ENCODE measurements around the gene NBEA.

Gene NBEA

DNA sequence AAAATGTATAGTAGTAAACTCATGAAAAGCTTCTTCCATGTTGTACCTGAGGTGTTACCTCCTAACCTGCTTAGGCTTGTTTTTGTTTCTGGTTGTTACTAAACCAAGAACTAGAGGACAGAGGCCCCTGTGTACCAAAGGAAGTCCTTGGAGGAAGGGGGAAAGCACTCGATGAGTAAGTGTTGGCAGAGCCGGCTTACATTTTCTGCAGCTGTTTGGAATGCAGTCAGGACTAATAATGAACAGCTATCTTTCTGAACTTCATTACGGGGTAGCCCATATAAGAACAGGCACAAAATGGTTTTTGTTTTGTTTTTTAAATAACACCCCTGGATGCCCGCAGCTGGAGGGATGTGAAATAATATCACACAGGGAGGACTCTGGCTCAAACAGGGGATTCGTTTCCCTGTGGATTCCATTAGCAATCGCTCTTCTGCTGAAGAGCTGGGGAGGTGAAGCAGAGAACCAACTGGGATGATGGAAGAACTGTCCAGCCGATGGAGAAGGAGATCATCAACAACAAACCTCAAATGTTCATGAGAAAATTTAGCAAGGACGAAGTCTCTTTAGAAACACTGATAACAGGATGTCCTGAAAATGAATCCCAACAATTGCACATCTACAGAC is 748.6 kb downstream of the NBEA start:
- DNase-seq: no peak

DNA sequence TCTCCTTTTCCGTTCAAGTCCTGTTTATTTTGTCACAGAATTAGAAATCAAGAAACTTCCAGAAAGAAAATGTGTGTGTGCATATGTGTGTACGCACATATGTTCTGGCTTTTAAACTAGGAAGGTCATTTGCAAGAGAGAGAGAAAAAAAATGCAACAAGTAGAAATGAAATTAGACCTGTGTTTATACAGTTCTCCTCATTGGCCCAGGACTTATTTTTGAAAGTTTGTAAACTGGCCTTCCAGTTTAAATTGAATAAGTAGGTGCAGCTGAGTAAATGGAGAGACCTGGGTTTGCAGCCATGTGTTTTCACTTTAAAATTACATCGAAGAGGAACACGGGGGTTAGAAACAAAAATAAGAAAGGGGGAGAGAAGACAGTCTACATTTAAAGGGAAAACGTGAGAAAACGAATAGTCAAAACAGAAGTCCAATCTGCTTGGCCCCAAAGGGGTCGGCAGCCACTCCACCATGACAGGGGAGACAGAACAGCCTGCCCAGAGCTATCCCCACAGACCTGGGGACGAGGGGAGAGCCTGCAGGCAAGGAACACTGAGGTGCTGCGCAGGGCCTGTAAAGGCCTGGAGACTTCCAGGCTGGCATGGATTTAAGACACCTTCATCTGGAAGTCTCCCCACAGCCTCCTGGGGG is 751.2 kb downstream of the NBEA start:
- no peak for DNase-seq

DNA sequence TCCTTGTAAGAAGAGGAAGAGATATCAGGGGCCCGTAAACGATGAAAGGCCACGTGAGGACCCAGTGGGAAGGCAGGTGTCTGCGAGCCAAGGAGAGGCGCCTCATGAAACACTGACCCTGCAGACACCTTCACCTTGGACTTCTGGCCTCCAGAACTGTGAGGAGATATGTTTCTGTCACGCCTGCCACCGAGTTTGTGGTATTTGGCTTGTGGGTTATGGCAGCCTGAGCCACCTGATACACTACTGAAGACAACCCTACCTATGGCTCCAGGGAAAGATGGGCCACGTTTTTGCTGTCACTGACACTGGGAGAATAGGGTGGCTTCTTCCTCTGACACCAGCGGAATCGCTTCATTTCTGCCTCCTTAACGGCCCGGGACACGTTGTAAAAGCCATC is 752.0 kb downstream of the NBEA start:
- no peak for DNase-seq

DNA sequence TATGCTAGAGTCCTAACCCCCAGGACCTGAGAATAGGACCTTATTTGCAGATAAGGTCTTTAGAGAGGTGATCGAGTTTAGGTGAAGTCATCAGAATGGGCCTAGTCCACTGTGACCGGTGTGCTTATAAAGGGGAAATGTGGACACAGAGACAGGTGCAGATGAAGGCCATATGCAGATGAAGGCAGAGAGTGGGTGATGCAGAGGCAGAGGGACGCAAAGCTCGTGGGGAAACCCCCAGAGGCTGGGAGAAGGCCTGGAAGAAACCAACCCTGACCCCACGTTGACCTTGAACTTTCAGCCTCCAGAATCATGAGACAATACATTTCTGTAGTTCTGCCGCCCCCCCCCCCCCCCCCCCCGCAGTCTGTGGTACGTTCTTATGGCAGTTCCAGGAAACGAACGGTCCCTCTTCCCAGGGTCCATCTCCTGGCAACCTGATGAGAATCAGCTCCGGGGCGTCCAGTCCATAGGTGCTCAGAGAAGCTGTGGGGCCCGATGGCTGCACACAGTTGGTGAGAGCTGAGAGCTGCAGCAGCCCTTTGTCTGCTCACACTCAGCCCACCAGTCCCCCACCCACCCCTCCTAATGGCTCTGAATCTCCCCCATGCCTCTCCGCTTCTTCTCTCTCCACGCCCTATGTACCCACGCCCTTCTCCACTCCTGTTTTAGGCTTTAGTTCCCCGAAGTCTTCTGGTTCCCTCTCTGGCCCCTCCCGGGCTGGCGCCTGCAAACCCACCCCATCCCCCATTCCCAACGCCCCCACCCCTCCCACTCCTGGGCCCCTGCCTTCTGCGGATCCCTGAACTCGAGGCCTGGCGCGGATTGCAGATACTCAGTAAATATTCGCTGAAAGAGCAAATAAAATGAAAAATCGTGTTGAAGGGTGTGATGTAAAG is 752.7 kb downstream of the NBEA start:
- DNase-seq: no peak

DNA sequence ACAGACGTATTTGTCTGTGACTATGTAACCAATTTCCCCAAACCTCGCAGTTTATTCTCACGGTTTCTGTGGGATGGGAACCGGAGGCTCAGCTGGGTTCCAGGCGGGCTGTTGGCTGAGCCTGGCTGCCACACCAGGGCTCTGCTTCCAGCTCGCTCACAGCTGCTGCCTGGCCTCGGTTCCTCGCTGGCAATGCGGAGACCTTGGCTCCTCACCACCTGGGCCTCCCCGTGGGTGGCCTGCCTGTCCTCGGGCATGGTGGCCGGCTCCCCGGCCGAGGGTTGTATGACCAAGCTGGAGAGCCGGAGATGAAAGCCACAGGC is 753.3 kb downstream of the NBEA start:
- DNase-seq: no peak

DNA sequence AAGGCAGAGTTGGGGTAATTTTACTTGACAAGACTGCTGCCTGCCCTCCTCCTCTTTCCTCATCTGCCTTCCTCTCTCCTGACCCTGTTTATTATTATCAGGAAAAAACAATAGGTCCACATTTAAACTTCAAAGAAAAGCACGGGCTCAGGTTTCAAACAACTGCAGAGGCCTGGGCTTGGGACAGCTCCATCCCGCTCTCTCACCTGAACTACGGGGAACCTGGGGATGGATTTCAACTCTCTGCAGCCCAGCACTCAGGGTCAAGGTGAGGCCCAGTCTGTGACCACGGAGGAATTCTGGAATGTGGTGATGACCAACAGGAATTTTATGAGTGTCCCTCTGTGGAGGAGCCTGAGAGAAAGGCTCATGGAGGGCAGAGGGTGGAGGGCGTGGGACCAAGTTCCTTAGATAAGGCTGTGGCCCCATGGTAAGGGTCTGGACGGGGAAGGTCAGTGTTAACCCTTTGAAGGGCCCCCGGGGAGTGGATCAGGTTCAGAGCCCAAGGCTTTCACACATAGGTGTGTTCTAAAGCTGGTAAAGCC is 755.2 kb downstream of the NBEA start:
- DNase-seq: no peak

DNA sequence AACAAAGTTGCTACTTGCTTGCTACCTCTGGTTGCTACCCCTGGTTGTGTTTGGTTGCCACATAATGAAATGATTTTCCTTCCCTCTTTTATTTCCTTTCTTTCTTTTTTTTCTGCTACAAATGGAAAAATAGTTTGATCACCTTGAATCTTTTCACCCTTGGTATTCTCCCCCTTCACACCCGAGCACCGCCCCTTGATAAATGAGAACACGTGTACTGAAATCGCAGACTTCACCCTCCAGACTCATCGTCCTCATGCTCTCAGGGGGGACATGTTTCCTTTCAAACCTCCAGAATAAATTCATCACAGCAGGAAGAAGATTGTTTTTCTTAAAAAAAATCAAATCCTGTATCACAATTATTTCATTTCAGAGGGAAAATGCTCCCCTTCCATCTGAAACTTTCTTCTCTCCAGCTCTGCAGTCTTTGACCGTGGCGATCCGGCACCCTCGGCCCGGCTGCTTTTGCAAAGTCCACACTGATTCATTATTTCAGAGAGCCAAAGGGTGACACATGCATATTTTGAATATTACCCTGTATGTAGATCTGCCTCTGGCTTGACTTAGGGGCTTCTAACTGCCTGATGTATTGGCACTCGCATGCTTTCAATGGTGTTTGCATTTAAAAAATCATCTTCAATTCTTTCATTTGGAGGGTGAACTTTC is 757.0 kb downstream of the NBEA start:
- no peak for DNase-seq

DNA sequence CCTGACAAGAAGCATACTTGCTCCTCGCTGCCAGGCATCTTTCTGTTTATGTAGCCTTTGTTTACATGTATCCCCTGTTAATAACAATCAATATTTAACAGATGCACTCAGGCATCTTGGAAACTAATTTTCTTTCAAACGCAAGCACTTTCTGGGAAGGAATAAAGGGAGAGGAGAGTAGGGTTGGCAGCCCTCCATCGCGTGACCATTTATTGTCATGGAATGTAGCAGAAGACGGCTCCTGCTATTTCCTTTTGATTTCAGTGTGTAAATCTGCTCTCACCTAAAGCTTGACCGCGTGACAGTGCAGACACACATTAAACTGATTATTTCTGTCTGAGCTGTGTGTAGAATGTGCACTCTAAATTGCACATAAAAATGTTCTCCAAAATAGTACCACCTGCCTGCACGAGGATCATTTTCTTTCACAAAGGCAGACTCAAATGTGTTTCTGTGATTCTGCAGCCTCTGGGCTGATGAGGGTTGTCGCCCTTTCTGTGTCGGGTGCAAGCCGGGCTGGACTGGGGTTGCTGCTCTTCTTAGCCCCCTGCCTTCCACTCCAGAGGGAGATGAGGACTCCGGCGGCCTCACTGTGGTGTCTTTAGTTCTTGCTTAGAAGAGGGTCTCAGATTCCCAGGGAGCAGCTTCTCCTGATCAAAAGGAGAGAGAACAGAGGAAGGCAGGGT is 757.9 kb downstream of the NBEA start:
- DNase-seq: no peak

DNA sequence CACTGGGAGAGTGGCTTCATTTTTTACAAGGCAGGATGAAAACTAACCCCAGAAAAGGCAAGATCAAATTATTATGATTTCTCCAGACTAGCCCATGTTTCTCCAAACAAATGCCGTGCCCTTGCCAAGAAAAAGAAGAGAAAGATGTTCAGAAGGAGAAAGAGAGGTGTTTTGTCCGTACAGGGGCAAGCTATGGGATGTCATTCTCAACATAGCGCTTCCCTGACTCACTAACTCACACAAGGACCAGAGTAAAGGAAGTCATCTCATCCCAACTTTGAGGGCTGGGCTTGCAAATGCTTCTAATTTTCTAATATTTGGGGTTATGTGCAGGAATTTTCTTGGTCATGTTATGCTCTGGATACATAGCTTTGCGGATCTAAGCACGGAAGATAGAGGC is 758.6 kb downstream of the NBEA start:
- DNase-seq: no peak

DNA sequence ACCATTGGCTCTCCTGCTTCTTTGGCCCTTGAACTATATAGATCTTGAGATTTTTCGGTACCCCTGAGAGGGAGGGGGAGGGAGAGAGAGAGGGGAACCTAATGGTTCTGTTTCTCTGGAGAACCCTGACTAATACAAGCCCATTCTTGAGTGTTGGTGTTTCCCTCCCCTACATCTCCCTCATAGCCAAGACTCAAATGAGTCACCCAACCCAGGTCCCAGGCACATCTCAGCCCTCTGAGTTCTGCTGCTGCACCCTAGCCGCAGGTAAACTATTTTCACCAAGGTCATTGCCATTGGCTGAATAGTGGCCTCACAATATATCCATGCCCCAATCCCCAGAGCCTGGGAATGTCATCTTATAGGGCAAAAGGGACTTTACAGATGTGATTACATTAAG is 760.2 kb downstream of the NBEA start:
- no peak for DNase-seq

DNA sequence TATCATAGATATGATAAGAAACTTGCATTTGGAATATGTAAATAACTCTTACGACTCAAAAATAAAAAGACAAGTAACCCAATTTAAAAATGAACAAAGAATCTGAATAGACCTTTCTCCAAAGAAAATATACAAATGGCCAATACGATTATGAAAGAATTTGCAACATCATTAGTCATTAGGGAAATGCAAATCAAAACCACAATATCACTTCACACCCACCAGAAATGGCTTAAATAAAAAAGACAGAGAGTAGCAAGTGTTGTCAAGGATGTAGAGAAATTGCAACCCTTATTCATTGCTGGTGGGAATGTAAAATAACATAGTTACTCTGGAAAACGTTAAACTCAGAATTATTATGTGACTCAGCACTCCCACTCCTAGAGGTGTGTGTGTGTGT is 761.0 kb downstream of the NBEA start:
- no peak for DNase-seq

DNA sequence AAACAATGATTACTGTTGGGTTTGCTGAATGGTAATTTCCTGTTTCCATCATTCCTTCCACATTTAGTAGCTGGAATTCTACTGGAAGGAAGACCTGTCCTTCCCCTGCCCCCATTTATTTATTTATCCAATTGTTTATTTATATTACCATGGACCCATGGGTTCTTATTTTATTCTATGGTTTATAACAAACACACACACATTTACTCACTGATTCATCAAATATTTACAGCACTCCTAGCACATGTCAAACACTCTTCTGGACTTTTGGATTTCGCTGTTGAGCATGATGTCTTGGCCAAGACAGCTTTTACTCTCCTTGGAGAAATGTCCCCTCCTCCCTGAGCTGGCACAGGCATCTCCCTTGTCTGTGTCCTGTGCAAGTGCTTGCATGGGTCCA is 762.3 kb downstream of the NBEA start:
- no peak for DNase-seq

DNA sequence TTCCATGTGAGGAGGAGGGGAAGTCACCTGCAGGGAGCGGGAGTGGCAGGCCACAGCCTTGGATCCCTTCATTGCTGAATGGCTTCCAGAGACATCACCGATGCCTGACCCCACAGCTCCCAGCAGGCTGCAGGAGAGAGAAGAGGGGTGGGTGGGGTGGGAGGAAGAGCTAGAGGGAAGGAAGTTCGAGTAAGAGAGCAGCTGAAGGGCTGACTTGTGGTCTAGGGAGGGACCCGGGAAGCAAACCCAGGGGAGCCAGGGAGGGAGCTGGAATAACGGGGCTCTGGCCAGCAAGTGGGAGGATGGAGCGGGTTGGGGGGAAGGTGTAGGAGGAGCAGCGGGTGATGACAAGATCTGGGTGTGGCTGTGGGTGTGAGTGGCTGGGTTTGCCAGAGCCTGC is 764.2 kb downstream of the NBEA start:
- no peak for DNase-seq

DNA sequence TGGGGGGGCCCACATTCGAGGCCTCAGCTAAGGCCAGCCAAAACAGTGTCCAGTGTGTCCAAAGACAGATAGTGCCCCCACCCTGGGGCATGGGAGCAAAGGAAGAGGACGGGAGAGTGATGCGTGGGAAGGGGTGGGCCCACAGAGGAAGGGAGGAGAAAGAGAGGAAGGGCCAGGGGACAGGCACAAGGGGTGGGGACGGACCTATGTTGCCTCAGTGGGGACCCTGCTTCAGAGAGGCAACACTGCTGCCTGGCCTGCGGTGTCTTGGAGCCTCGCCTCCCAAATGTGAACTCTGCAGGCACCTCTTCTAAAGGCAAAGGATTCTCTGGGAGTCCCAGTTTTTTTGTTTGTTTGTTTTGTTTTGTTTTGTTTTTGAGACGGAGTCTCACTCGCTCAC is 764.7 kb downstream of the NBEA start:
- no peak for DNase-seq

DNA sequence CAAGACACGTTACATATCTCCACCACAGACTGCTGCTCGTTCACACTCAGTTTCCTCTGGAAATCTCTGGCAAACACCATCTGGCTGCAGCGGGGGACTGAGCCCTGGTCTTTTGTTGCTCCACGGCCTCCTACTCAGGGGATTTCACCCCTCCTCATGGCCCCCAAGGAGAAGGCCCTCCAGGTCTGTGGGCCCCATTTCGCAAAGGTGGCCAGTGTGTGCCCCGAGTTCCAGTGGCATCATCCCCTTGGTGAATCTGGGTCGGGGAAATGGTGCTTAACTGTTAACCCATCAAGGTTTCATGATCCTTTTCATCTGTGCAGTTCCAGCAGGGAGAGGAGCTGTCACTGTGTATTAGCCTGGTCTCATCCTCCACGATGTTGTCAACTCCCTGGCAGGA is 769.8 kb downstream of the NBEA start:
- DNase-seq: no peak

DNA sequence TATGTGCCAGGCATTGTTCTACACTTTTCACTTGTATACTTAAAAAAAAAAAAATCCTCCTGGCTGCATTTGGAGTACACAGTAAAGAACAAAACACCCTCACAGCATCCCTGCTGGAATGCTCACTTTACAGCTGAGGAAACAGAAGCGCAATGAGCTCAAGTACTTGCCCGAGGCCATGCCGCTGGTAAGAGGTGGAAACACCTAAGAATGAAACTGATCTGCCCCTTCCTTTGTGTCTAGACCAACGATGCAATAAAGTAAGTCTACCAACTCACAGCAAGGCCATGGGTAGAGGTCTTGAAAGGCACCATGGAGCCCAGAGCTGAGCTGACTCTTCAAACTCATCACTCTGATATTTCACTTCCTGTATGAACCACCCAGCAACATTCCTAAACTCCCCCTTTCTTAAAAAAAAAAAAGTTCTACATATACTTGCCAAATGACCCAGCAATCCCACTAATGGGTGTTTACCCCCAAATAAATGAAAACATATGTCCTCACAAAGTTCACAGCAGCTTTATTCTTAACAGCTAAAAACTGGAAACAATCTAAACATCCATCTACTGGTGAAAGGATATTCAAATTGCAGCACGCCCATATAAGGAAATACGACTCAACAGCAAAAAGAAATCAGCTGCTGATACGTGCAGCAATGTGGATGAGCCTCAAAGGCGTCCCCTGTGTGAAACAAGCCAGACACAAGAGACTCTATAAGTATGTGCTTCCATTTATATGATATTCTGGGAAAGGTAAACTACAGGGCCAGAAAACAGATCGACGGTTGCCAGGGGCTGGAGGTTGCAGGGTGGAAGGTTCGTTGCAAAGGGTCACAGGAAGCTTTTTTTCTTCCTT is 771.1 kb downstream of the NBEA start:
- DNase-seq: no peak

DNA sequence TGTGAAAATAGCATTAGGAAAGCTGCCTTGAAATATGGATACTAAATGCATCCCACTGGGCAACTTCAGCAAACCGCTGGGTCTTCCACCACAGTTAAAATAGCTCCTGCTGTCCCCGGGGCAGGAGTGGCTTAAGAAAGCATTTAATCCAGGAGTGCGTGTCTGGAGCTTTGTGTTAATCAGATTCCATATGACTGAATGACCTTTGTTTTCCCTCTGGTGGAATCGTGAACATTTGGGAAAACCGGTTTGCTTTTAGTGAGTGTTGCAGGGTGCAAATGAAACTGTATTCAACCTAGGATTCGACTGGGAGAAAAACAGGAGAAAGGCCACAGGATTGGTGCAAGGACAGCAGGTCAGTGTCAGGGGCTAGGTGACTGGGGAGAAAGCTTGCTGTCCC is 772.1 kb downstream of the NBEA start:
- no peak for DNase-seq

DNA sequence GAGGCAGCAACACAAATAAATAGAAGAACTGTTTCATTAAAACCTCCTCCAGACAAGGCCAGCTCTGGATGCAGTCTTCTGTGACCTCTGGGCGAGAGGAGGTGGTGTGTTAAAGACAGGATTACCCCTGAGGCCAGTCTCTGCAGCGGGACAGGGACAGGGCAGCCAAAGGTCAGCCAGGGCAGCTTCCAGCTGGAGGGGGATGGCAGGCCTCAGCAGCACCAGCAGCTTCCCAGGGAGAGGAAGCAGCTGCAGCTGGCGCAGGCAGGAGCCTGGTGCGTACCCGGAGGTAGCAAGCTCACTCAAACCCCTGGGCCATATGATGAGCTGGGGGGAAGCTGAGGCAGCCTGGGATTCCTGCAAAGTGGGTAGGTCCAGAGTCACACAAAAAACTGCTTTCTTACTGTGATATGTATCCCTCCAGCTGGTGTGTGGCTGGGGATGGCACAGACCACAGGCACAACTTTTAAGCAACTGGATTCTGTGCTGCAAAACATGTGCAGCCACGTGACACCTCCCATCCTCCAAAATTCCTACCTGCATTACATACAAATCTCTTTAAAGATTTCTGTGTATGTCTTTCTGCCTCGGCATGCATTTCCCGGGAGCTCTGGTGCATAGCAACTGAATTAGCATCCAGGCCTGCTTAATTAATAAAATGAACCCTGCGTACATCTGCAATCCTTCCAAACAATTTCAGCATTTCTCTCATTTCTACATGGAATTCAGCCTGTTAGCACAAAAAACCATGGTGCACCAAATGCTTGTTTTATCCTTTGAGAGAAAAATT is 772.7 kb downstream of the NBEA start:
- DNase-seq: no peak

DNA sequence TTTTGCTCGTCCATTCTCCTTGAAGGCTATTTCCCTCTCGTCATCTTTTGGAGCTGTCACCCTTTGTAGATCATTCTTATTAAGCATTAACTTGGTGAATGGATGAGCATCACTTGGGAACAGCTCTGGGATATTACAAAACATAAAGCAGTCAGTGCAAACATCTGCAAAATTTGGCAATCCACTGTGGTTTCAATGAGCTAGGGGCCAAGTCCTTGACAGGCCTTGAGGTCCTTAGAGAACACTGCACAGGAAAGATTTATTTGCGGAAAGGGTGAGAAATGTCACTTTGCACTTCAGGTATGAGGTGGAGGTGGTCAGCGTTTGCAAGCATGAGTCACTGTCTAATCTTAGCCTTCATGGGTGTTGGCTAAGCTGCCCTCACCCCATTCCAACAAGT is 774.1 kb downstream of the NBEA start:
- no peak for DNase-seq

DNA sequence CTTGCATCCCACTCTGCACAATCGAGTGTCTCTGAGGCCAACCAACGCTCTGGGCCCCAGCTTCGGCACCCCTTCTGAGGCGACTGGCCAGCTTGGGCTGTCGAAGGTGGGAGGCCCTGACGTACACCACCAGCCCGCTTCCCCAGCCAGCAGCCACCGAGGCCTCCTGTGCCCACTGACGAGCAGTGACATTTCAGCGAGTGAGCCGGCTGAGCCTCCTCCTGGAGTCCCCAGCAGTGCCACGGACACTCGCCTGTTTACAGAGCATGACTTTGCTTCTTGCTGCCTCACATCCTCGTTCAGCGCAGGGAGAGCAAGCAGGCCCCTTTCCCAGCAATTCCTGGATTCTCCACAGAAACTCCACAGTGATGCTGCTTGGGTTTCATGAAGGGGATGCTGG is 774.7 kb downstream of the NBEA start:
- no peak for DNase-seq

DNA sequence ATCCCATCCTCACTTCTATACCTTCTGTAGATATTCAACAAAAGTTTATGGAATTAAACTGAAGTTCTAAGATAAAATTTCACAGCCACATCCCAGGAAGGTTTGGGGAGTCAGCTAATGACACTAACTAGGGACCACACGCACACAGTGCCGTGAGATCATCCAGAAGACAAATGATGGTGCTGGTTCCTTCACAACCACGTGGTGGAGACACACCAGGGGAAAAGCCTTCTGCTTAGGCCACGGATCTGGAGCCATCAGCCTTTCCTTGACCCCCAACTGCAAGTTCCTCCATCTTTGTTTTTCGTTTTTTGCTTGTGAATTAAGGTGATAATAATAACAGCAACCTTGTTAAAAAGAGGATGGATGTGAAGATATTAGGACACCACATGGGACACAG is 776.0 kb downstream of the NBEA start:
- DNase-seq: no peak

All from NCI-H2029 (cell line).